ENCODE results near the gene GPN2.

The GPN2 gene

DNA sequence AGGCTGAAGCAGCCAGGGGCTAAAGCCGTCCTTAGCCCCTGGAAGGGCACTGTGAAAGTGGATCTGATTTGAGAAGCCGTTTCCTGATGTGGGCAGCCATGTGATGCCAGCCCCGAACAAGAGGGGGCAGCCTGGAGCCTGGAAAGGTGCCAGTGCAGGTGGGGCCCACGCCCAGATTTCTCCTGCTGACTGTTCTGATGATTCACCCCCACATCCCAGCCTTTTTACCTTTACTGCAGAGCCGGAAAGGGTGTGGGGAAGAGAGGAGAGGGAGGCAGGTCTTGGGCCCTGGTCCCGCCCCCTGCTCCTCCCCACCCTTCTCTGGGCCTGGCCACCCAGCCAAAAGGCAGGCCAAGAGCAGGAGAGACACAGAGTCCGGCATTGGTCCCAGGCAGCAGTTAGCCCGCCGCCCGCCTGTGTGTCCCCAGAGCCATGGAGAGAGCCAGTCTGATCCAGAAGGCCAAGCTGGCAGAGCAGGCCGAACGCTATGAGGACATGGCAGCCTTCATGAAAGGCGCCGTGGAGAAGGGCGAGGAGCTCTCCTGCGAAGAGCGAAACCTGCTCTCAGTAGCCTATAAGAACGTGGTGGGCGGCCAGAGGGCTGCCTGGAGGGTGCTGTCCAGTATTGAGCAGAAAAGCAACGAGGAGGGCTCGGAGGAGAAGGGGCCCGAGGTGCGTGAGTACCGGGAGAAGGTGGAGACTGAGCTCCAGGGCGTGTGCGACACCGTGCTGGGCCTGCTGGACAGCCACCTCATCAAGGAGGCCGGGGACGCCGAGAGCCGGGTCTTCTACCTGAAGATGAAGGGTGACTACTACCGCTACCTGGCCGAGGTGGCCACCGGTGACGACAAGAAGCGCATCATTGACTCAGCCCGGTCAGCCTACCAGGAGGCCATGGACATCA is 27.1 kb downstream of the GPN2 start, which contains the start of gene SFN (continued):
- TF ChIP-seq PBX3 (CRISPR knock-in tag; IDR thresholded peaks at IDR 0.05) (no peak), ZNF776 (tag by site-specific recombination; IDR thresholded peaks at IDR 0.05; ENCODE audit: borderline replicate concordance) (no peak), ZNF341 (tag by site-specific recombination; IDR thresholded peaks at IDR 0.05; ENCODE audit: low read depth) (peak; percentile 28; the same call in 1 of the 2 replicates), GLI2 (tag by site-specific recombination; IDR thresholded peaks at IDR 0.05; ENCODE audit: borderline replicate concordance, low read depth) (no peak), ZNF48 (tag by site-specific recombination; IDR thresholded peaks at IDR 0.05) (no peak), ELK4 (IDR thresholded peaks at IDR 0.05; ENCODE audit: borderline replicate concordance, low read depth, low read length) (no peak), ZNF707 (tag by site-specific recombination; IDR thresholded peaks at IDR 0.05) (no peak), ZNF140 (tag by site-specific recombination; IDR thresholded peaks at IDR 0.05) (no peak), ZSCAN18 (tag by site-specific recombination; IDR thresholded peaks at IDR 0.05) (no peak), ZNF391 (tag by site-specific recombination; IDR thresholded peaks at IDR 0.05; ENCODE audit: borderline replicate concordance, low read depth) (no peak), ZNF23 (tag by site-specific recombination; IDR thresholded peaks at IDR 0.05; ENCODE audit: borderline replicate concordance) (no peak), ZNF585B (tag by site-specific recombination; IDR thresholded peaks at IDR 0.05) (no peak), ZNF211 (tag by site-specific recombination; IDR thresholded peaks at IDR 0.05; ENCODE audit: low read depth) (no peak), ZNF174 (tag by site-specific recombination; IDR thresholded peaks at IDR 0.05) (no peak), ZNF621 (tag by site-specific recombination; IDR thresholded peaks at IDR 0.05) (no peak), ZFHX2 (tag by site-specific recombination; conservative IDR thresholded peaks at IDR 0.05) (peak; percentile 59; the same call in 1 of the 2 replicates), SCRT1 (tag by site-specific recombination; IDR thresholded peaks at IDR 0.05; ENCODE audit: borderline replicate concordance) (no peak), ZNF398 (tag by site-specific recombination; IDR thresholded peaks at IDR 0.05) (no peak), ZNF76 (tag by site-specific recombination; IDR thresholded peaks at IDR 0.05; ENCODE audit: borderline replicate concordance, low read depth) (no peak), ZNF121 (tag by site-specific recombination; IDR thresholded peaks at IDR 0.05) (no peak), ZNF433 (tag by site-specific recombination; IDR thresholded peaks at IDR 0.05; ENCODE audit: low read depth) (no peak), ZNF555 (tag by site-specific recombination; conservative IDR thresholded peaks at IDR 0.05) (no peak), ZNF544 (tag by site-specific recombination; IDR thresholded peaks at IDR 0.05) (no peak), SETDB1 (IDR thresholded peaks at IDR 0.05; ENCODE audit: insufficient read length, low read length) (no peak), KLF8 (tag by site-specific recombination; IDR thresholded peaks at IDR 0.05) (no peak), PRDM1 (tag by site-specific recombination; IDR thresholded peaks at IDR 0.05) (peak; percentile 58; the same call in 1 of the 2 replicates), ZNF112 (tag by site-specific recombination; IDR thresholded peaks at IDR 0.05) (no peak), ZNF777 (tag by site-specific recombination; IDR thresholded peaks at IDR 0.05; ENCODE audit: borderline replicate concordance) (no peak), ZNF629 (tag by site-specific recombination; IDR thresholded peaks at IDR 0.05) (peak; percentile 38; the same call in 1 of the 2 replicates), KLF7 (tag by site-specific recombination; IDR thresholded peaks at IDR 0.05; ENCODE audit: borderline replicate concordance) (peak; percentile 71; the same call in 1 of the 2 replicates), HOXC10 (CRISPR knock-in tag; IDR thresholded peaks at IDR 0.05) (no peak), ZNF837 (tag by site-specific recombination; IDR thresholded peaks at IDR 0.05) (no peak), ZNF266 (tag by site-specific recombination; IDR thresholded peaks at IDR 0.05; ENCODE audit: low read depth) (no peak)
- TF ChIP-seq, protein P1, sequence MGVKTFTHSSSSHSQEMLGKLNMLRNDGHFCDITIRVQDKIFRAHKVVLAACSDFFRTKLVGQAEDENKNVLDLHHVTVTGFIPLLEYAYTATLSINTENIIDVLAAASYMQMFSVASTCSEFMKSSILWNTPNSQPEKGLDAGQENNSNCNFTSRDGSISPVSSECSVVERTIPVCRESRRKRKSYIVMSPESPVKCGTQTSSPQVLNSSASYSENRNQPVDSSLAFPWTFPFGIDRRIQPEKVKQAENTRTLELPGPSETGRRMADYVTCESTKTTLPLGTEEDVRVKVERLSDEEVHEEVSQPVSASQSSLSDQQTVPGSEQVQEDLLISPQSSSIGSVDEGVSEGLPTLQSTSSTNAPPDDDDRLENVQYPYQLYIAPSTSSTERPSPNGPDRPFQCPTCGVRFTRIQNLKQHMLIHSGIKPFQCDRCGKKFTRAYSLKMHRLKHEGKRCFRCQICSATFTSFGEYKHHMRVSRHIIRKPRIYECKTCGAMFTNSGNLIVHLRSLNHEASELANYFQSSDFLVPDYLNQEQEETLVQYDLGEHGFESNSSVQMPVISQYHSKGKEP (tag by site-specific recombination; IDR thresholded peaks at IDR 0.05) = no peak

Measured in HEK293 (cell line).